ENCODE results near the gene NSUN5.
A peak's percentile ranks its signal among the peaks of the same experiment; 100 is the strongest.
"Not testable (repeated sequence)": the region's sequence is repeated elsewhere in the genome, so short reads cannot be mapped to it uniquely, and the experiment has no call there.

The NSUN5 gene

GRCh38 chr7:73325424-73325823 is 16.8 kb upstream of the NSUN5 start:
- DNase-seq (ENCODE audit: low read depth) = not testable (repeated sequence)

- peak; percentile 27 for DNase-seq (ENCODE audit: low read depth)
Observed at GRCh38 chr7:73324081-73324845, 15.6 kb upstream of the NSUN5 start.

GRCh38 chr7:73323434-73324080 is 14.9 kb upstream of the NSUN5 start:
- DNase-seq (ENCODE audit: low read depth) = not testable (repeated sequence)

GRCh38 chr7:73320009-73320408 is 11.4 kb upstream of the NSUN5 start:
- not testable (repeated sequence) for DNase-seq (ENCODE audit: low read depth)

GRCh38 chr7:73319541-73319940 is 10.9 kb upstream of the NSUN5 start:
- DNase-seq (ENCODE audit: low read depth) = not testable (repeated sequence)

- DNase-seq (ENCODE audit: low read depth) = not testable (repeated sequence)
Observed at GRCh38 chr7:73318656-73319204, 10.1 kb upstream of the NSUN5 start.

GRCh38 chr7:73316521-73316920 is 7.9 kb upstream of the NSUN5 start:
- DNase-seq (ENCODE audit: low read depth) = no peak

GRCh38 chr7:73314271-73314670 is 5.6 kb upstream of the NSUN5 start:
- no peak for DNase-seq (ENCODE audit: low read depth)

- no peak for DNase-seq (ENCODE audit: low read depth)
Observed at GRCh38 chr7:73313521-73313906, 4.9 kb upstream of the NSUN5 start.

GRCh38 chr7:73312831-73313520 is 4.3 kb upstream of the NSUN5 start:
- DNase-seq (ENCODE audit: low read depth) = no peak

- DNase-seq (ENCODE audit: low read depth) = not testable (repeated sequence)
Observed at GRCh38 chr7:73311421-73311820, 2.8 kb upstream of the NSUN5 start.

GRCh38 chr7:73308074-73308664 is 457 bp downstream of the NSUN5 start:
- no peak for DNase-seq (ENCODE audit: low read depth)

GRCh38 chr7:73307436-73307835 is 1.2 kb downstream of the NSUN5 start:
- no peak for DNase-seq (ENCODE audit: low read depth)

GRCh38 chr7:73304612-73305387 is 3.8 kb downstream of the NSUN5 start:
- not testable (repeated sequence) for DNase-seq (ENCODE audit: low read depth)

- DNase-seq (ENCODE audit: low read depth) = no peak
Observed at GRCh38 chr7:73304071-73304470, 4.6 kb downstream of the NSUN5 start.

- no peak for DNase-seq (ENCODE audit: low read depth)
Observed at GRCh38 chr7:73303546-73303945, 5.1 kb downstream of the NSUN5 start.

GRCh38 chr7:73302846-73303245 is 5.8 kb downstream of the NSUN5 start:
- not testable (repeated sequence) for DNase-seq (ENCODE audit: low read depth)

GRCh38 chr7:73301108-73301507 is 7.5 kb downstream of the NSUN5 start:
- DNase-seq (ENCODE audit: low read depth) = not testable (repeated sequence)

- DNase-seq (ENCODE audit: low read depth) = not testable (repeated sequence)
Observed at GRCh38 chr7:73299812-73300211, 8.8 kb downstream of the NSUN5 start.

GRCh38 chr7:73297706-73298105 is 10.9 kb downstream of the NSUN5 start:
- not testable (repeated sequence) for DNase-seq (ENCODE audit: low read depth)

GRCh38 chr7:73297235-73297634 is 11.4 kb downstream of the NSUN5 start:
- not testable (repeated sequence) for DNase-seq (ENCODE audit: low read depth)
